Measurements from ENCODE around the gene TBX2. TPM values are rescaled to one million over a fixed set of nuclear protein-coding genes. Genes with fewer than 3 reads are reported as not detected.
A peak's percentile ranks its signal among the peaks of the same experiment; 100 is the strongest.

The TBX2 gene
- total RNA-seq, 2 experiments from 2014 or later = 0.06 TPM; not detected in 1

DNA sequence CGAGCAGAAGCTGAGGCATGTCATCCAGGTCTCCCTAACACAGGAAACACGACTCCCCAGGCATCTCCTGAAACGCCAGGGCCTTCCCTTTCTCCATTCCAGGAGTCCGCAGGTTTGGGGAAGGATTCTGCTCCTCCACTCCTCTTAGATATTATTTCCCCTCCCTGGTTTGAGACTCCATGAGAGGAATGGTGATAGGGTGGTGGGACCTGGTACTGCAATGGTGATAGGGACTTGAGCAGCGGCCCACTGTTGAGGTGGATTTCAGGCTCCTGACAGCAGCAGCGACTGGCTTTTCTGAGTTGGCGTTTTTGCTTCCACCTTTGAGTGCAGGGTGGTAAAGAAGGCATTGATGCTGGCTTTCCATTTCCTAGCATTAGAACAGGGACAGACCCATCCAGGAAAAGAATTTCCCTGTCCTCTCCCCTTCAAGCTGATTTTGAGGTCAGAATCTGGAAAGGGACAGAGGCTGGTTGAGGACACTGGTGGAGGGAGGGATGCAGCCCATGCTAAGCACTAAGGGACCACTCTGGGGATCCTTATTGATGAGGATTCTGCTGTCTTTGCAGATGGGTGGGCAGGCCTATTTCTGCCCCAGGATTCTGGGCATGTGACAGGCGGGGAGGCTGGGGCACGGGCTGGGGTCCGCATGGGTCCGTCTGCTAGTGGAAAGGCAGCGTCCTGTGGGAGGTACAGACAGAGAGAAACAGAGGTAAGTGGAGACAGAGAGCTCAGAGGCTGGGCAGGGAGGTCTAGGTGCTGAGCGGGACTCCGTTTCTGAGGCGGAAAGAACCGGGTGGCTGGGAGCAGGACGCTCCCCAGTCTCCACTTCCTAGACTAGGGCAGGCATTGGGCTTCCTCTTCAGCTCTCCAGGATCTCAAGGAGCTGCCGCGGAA, 51.2 kb downstream of the TBX2 start:
- no peaks in the 10 kb centered on the region for H3K36me3 Mint-ChIP-seq (ENCODE audit: low read depth)
- H3K4me3 ChIP-seq (ENCODE audit: low read length) = no peak overlapping the region
- H3K27ac ChIP-seq (ENCODE audit: low read depth in 1 of 2, low read length in 2 of 2) = no peak overlapping the region
- no peak for DNase-seq
- ChIA-PET POLR2A (no interaction called here), CTCF (no interaction called here)
- TF ChIP-seq, protein P1, sequence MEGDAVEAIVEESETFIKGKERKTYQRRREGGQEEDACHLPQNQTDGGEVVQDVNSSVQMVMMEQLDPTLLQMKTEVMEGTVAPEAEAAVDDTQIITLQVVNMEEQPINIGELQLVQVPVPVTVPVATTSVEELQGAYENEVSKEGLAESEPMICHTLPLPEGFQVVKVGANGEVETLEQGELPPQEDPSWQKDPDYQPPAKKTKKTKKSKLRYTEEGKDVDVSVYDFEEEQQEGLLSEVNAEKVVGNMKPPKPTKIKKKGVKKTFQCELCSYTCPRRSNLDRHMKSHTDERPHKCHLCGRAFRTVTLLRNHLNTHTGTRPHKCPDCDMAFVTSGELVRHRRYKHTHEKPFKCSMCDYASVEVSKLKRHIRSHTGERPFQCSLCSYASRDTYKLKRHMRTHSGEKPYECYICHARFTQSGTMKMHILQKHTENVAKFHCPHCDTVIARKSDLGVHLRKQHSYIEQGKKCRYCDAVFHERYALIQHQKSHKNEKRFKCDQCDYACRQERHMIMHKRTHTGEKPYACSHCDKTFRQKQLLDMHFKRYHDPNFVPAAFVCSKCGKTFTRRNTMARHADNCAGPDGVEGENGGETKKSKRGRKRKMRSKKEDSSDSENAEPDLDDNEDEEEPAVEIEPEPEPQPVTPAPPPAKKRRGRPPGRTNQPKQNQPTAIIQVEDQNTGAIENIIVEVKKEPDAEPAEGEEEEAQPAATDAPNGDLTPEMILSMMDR (IDR thresholded peaks at IDR 0.05) = no peak
- H3K9me3 Mint-ChIP-seq = no peaks in the 10 kb centered on the region
- peaks cover 54 to 86% of the 10 kb centered on the region in 2 experiments for H3K27me3 ChIP-seq (ENCODE audit: control insufficient read depth in 1 of 2, insufficient read depth in 2 of 2, low read length in 2 of 2)
- H3K4me3 Mint-ChIP-seq = peak overlapping the region; percentile 69
- H3K27ac Mint-ChIP-seq = no peak overlapping the region
- intact Hi-C loops (cut with DNase I, micrococcal nuclease) = loop anchor here in 1 of 2 experiments (10.0 kb wide), 1 partner anchor 76 kb away; no protein-coding TSS in a partner anchor
- ATAC-seq (ENCODE audit: poor library complexity) = no peak
- peaks cover 0 to 29% of the 10 kb centered on the region in 2 experiments for H3K9me3 ChIP-seq (ENCODE audit: control insufficient read depth in 1 of 2, insufficient read depth in 1 of 2, low read length in 2 of 2)
- peaks cover 82% of the 10 kb centered on the region for H3K27me3 Mint-ChIP-seq
- H3K4me1 Mint-ChIP-seq (ENCODE audit: low read depth) = peaks cover 33% of the 10 kb centered on the region
- peaks cover 24% of the 10 kb centered on the region for H3K4me1 ChIP-seq (ENCODE audit: insufficient read depth, low read length)
- no peaks in the 10 kb centered on the region for H3K36me3 ChIP-seq (ENCODE audit: insufficient read depth, low read length)

DNA sequence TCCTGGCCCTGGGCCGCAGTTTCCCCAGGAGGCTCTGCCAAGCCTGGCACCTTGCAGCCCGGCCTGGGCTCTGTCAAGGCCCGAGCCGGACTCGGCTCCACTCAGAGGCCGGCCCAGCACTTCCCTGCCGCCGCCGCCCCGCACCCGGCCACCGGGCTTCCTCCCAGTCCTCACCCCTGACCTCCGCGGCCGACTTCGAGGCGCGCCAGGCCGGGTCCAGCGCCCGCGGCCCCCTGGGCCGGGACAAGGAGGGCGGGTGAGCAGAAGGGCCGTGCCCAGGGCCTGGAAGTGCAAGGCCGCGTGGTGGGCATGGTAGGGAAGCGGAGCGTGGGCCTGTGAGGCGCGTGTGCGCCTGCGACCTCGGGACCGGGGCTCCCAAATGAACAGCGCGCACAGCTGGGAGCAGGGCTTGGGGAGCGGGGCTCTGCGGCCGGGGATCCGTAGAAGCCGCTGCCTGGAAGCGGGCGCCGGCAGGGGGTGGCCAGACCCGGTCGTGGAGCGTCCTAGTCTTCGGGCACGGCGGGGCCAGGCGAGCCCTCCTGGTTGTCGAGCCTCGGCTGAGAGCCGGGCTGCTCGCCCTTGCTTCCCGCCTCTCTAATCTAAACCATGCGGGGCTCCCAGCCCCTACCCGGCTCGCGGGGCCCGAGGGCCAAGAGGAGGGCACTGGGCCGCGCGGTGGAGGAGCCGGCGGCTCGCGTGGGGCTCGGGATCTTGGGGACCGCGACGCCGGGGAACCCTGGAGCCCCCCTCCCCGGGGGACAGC, 52.1 kb downstream of the TBX2 start:
- ChIA-PET POLR2A (no interaction called here), CTCF (no interaction called here)
- Mint-ChIP-seq H3K27ac (no peak overlapping the region), H3K27me3 (peaks cover 75% of the 10 kb centered on the region), H3K4me1 (ENCODE audit: low read depth) (peaks cover 34% of the 10 kb centered on the region), H3K4me3 (no peak overlapping the region), H3K9me3 (no peaks in the 10 kb centered on the region), H3K36me3 (ENCODE audit: low read depth) (no peaks in the 10 kb centered on the region)
- H3K4me1 ChIP-seq (ENCODE audit: insufficient read depth, low read length) = peaks cover 29% of the 10 kb centered on the region
- no peaks in the 10 kb centered on the region for H3K36me3 ChIP-seq (ENCODE audit: insufficient read depth, low read length)
- no peak for DNase-seq
- peak; percentile 29 for ATAC-seq (ENCODE audit: poor library complexity)
- no peak overlapping the region for H3K27ac ChIP-seq (ENCODE audit: low read depth in 1 of 2, low read length in 2 of 2)
- intact Hi-C loops (cut with DNase I, micrococcal nuclease) = loop anchor here in 1 of 2 experiments (10.0 kb wide), 1 partner anchor 77 kb away; no protein-coding TSS in a partner anchor
- H3K4me3 ChIP-seq (ENCODE audit: low read length) = no peak overlapping the region
- H3K27me3 ChIP-seq (ENCODE audit: control insufficient read depth in 1 of 2, insufficient read depth in 2 of 2, low read length in 2 of 2) = peaks cover 58 to 87% of the 10 kb centered on the region in 2 experiments
- peaks cover 0 to 36% of the 10 kb centered on the region in 2 experiments for H3K9me3 ChIP-seq (ENCODE audit: control insufficient read depth in 1 of 2, insufficient read depth in 1 of 2, low read length in 2 of 2)
- TF ChIP-seq, protein P1 (IDR thresholded peaks at IDR 0.05) = no peak

Measured in CD4-positive, alpha-beta T cell (primary cell).